Activated naive CD8-positive, alpha-beta T cell treated with anti-CD3 and anti-CD28 coated beads for 36 hours (primary cell): ENCODE measurements around the gene SPOCK1. TPM values are rescaled to one million over a fixed set of nuclear protein-coding genes. Genes with fewer than 3 reads are reported as not detected.
A peak's percentile ranks its signal among the peaks of the same experiment; 100 is the strongest.
"Not testable (repeated sequence)": the region's sequence is repeated elsewhere in the genome, so short reads cannot be mapped to it uniquely, and the experiment has no call there.

ENCODE experiments used
- DNase-seq: peaks from one replicate; pipeline ENCODE4 v3.0.0; 2021
- H3K27ac Mint-ChIP-seq: one replicate; pipeline ENCODE4 v1.8.0; 2022; ENCODE audit warnings: mild to moderate bottlenecking, moderate library complexity, mixed read lengths
- H3K27me3 Mint-ChIP-seq: one replicate; pipeline ENCODE4 v1.8.0; 2022; ENCODE audit warnings: mild to moderate bottlenecking, mixed read lengths
- H3K36me3 Mint-ChIP-seq: one replicate; pipeline ENCODE4 v1.8.0; 2021; ENCODE audit warnings: mild to moderate bottlenecking, mixed read lengths
- H3K4me1 Mint-ChIP-seq: one replicate; pipeline ENCODE4 v1.8.0; 2021; ENCODE audit warnings: mixed read lengths
- H3K4me3 Mint-ChIP-seq: one replicate; pipeline ENCODE4 v1.8.0; 2022; ENCODE audit warnings: mild to moderate bottlenecking, moderate library complexity, mixed read lengths
- H3K9me3 Mint-ChIP-seq: one replicate; pipeline ENCODE4 v1.8.0; 2022; ENCODE audit warnings: mixed read lengths
- total RNA-seq, 2 experiments: library from RNA; stranded (reverse); gene quantifications; one replicate each; pipeline ENCODE4 v1.2.3, GENCODE V29; 2021

Gene SPOCK1
- total RNA-seq, 2 experiments from 2014 or later, result 0.12 TPM; not detected in 1

GRCh38 chr5:137501846-137502406 is 2.8 kb upstream of the SPOCK1 start:
- no peak overlapping the region for H3K27ac Mint-ChIP-seq
- DNase-seq, result no peak
- H3K9me3 Mint-ChIP-seq, result no peaks in the 10 kb centered on the region
- peaks cover 19% of the 10 kb centered on the region for H3K27me3 Mint-ChIP-seq
- H3K4me1 Mint-ChIP-seq, result no peaks in the 10 kb centered on the region
- no peak overlapping the region for H3K4me3 Mint-ChIP-seq
- H3K36me3 Mint-ChIP-seq, result no peaks in the 10 kb centered on the region

GRCh38 chr5:137501226-137501625 is 2.1 kb upstream of the SPOCK1 start:
- Mint-ChIP-seq H3K4me3 (no peak overlapping the region), H3K36me3 (no peaks in the 10 kb centered on the region), H3K27me3 (peaks cover 24% of the 10 kb centered on the region), H3K27ac (no peak overlapping the region), H3K9me3 (no peaks in the 10 kb centered on the region), H3K4me1 (no peaks in the 10 kb centered on the region)
- no peak for DNase-seq

DNA sequence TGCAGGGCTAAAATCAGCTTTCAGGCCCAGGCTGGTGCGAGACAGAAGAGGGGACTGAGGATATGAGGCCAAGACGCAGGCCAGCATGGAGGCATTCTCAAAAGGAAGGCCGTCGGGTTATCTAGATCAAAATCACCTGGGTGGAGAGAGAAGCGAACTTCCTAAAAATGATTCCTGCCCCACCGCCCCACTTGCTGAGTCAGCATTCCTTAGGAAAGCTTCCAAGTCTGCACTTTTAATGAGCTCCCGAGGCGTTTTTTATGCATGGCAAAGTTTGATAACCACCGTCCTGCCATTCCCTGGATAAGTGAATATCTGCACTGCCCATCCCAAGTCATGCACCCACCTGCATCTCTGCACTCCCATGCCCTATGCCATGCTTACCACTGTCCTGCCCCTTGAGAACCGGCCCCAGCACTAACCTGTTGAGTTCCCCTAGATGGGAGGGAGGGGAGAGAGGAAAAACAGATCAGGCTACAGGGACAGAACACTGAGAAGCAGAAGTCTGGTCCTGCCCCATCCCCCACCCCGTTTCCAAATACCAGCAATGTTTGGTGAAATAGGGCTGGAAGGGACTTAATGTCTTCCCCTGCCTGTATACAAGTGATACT is 1.6 kb upstream of the SPOCK1 start:
- no peak overlapping the region for H3K4me3 Mint-ChIP-seq
- H3K4me1 Mint-ChIP-seq, result no peaks in the 10 kb centered on the region
- no peaks in the 10 kb centered on the region for H3K36me3 Mint-ChIP-seq
- H3K27ac Mint-ChIP-seq, result no peak overlapping the region
- peaks cover 26% of the 10 kb centered on the region for H3K27me3 Mint-ChIP-seq
- no peak for DNase-seq
- H3K9me3 Mint-ChIP-seq, result no peaks in the 10 kb centered on the region

GRCh38 chr5:137499506-137499847 is 351 bp upstream of the SPOCK1 start:
- not testable (repeated sequence) for H3K4me1 Mint-ChIP-seq, H3K9me3 Mint-ChIP-seq, H3K36me3 Mint-ChIP-seq, H3K4me3 Mint-ChIP-seq, DNase-seq, H3K27ac Mint-ChIP-seq
- peaks cover 27% of the 10 kb centered on the region for H3K27me3 Mint-ChIP-seq

DNA sequence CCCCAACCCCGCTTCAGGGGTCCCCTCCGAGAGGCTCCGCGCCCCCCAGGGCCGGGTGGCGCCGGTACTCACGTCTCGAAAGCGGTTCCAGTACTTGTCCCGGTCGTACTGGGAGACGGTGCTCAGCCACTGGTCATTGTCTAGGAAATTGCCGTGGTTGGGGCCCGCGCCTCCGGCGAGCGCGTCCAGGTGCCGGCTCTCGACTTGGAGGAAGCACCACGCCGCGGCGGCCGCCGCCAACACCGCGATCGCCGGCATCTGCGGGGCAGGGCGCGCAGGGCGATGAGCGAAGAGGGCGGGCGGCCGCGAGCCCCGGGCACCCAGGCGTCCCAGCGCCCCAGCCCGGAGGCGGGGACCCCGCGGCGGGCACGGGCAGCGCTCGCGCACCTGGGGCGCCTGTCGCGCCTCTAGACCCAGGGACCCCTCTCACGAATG is 808 bp downstream of the SPOCK1 start:
- peak; percentile 1 for DNase-seq
- Mint-ChIP-seq H3K4me1 (no peaks in the 10 kb centered on the region), H3K4me3 (no peak overlapping the region), H3K36me3 (no peaks in the 10 kb centered on the region), H3K27ac (no peak overlapping the region), H3K27me3 (peaks cover 27% of the 10 kb centered on the region), H3K9me3 (no peaks in the 10 kb centered on the region)

DNA sequence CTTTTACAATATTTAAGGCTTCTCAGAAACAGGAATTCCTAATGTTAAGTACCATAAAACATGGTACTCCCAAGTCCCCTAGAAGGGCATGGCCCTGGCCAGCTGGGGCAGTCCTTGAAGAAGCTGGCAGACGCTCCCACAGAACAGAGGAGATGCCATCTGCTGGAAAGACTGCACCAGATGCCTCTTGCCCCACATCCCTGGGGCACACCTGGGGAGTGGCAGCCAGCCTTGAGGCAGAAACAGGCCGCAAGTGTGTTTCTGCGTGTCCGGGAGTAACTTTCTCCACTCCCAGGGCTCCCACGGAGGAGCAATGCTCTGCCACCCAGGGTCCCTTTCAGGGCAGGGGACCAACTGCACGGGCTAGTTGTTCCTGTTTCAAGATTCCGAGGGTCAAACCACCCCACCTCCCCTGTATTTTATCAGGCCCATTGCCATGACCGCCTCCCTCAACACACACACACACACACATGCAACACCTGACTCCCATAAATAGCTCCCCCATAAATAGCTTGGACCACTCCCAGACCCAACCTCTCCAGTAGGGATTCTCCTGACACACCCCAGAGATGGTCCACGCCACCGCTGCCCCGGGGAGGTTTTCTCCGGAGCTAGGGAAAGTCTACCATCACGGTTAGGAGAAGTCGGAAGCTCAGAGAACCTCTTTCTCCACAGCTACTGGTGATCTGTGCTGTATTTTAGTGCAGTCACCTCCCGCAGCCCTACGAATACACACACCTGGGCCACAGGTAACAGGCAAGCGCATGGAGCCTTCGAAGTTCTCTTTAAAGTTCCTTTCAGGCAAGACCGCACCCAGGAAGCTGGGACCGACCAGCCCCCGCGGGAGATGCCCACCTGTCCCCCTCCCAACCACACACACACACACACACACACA is 1.5 kb downstream of the SPOCK1 start:
- H3K27ac Mint-ChIP-seq, result no peak overlapping the region
- H3K27me3 Mint-ChIP-seq, result peaks cover 27% of the 10 kb centered on the region
- H3K4me1 Mint-ChIP-seq, result no peaks in the 10 kb centered on the region
- no peak overlapping the region for H3K4me3 Mint-ChIP-seq
- H3K36me3 Mint-ChIP-seq, result no peaks in the 10 kb centered on the region
- no peak for DNase-seq
- H3K9me3 Mint-ChIP-seq, result no peaks in the 10 kb centered on the region

DNA sequence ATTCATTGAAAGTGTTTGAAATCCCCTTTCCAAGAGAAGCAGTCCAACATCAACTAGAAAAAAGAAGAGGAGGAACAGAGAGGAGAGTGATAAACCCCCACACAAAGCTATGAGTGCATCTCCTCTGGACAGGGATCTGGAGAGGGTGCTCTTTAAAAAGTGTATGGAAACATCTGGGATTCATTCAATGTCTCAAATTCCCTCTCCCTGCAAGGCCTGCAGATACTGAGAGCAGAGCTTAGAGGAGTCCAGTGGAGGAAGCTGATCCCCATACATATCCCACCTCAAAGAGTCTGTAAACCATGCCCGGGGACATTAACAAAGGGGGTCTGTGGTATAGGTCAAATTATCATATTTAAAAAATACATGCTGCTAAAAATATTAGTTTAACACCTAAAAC is 2.2 kb downstream of the SPOCK1 start:
- Mint-ChIP-seq H3K4me3 (no peak overlapping the region), H3K36me3 (no peaks in the 10 kb centered on the region)

GRCh38 chr5:137492331-137492730 is 6.8 kb downstream of the SPOCK1 start:
- no peak for DNase-seq
- no peaks in the 10 kb centered on the region for H3K9me3 Mint-ChIP-seq
- no peak overlapping the region for H3K4me3 Mint-ChIP-seq
- no peak overlapping the region for H3K27ac Mint-ChIP-seq
- no peaks in the 10 kb centered on the region for H3K36me3 Mint-ChIP-seq
- peaks cover 17% of the 10 kb centered on the region for H3K27me3 Mint-ChIP-seq
- no peaks in the 10 kb centered on the region for H3K4me1 Mint-ChIP-seq

More for the DNA sequence above, 2.2 kb downstream of the SPOCK1 start:
- Mint-ChIP-seq H3K27ac (no peak overlapping the region), H3K9me3 (no peaks in the 10 kb centered on the region), H3K4me1 (no peaks in the 10 kb centered on the region), H3K27me3 (peaks cover 27% of the 10 kb centered on the region)
- DNase-seq, result no peak

- Mint-ChIP-seq H3K27me3 (peaks cover 7% of the 10 kb centered on the region), H3K36me3 (no peaks in the 10 kb centered on the region), H3K4me1 (no peaks in the 10 kb centered on the region), H3K4me3 (no peak overlapping the region), H3K9me3 (no peaks in the 10 kb centered on the region), H3K27ac (no peak overlapping the region)
- DNase-seq, result no peak
These were observed 8.0 kb downstream of the SPOCK1 start for GRCh38 chr5:137491121-137491520.

- peaks cover 6% of the 10 kb centered on the region for H3K27me3 Mint-ChIP-seq
- H3K36me3 Mint-ChIP-seq, result no peaks in the 10 kb centered on the region
- H3K27ac Mint-ChIP-seq, result no peak overlapping the region
- DNase-seq, result no peak
- H3K4me3 Mint-ChIP-seq, result no peak overlapping the region
- no peaks in the 10 kb centered on the region for H3K9me3 Mint-ChIP-seq
- no peaks in the 10 kb centered on the region for H3K4me1 Mint-ChIP-seq
These were observed 8.5 kb downstream of the SPOCK1 start for GRCh38 chr5:137490591-137490990.

DNA sequence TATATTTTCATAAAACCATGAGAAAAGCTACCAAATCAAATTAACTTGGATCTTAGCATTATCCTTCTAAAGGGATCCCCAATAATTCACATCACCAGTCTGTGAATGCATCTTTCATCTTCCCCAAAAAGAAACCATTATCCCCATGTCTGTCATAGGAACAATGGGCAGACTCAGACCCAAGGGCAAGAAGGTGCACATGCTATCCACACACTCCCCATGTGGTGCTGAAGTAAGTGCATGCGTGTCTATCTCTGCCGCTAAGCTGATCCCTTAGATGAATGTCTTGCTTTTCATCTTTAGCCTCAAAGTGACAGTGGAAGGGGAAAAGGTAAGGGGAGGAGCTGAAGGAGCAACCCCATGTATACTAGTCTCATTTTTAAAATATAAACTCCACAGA is 10.2 kb downstream of the SPOCK1 start:
- no peaks in the 10 kb centered on the region for H3K36me3 Mint-ChIP-seq
- H3K4me1 Mint-ChIP-seq, result no peaks in the 10 kb centered on the region
- H3K27ac Mint-ChIP-seq, result no peak overlapping the region
- H3K9me3 Mint-ChIP-seq, result no peaks in the 10 kb centered on the region
- no peak for DNase-seq
- no peaks in the 10 kb centered on the region for H3K27me3 Mint-ChIP-seq
- no peak overlapping the region for H3K4me3 Mint-ChIP-seq

GRCh38 chr5:137488516-137488915 is 10.6 kb downstream of the SPOCK1 start:
- no peak overlapping the region for H3K4me3 Mint-ChIP-seq
- H3K9me3 Mint-ChIP-seq, result no peaks in the 10 kb centered on the region
- no peaks in the 10 kb centered on the region for H3K4me1 Mint-ChIP-seq
- H3K27me3 Mint-ChIP-seq, result no peaks in the 10 kb centered on the region
- DNase-seq, result no peak
- no peaks in the 10 kb centered on the region for H3K36me3 Mint-ChIP-seq
- no peak overlapping the region for H3K27ac Mint-ChIP-seq

DNA sequence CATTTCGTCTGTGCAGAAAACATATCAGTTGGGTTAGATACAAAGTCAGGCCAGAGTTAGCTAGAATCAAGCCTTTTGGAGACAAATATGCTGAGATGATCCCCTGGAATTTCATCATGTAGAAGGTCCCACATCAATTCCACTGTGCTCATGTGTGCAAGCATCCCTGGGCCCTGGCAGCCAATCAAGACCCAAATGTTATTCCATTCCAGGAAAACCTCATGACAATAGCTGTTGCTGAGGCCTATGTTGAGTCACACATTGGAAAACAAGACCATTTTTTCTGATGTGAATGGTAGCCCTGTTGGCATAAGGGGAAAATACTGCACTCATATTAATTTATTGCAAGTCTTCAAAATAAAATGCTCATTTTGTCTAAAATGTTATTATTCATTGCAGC is 11.5 kb downstream of the SPOCK1 start:
- no peaks in the 10 kb centered on the region for H3K9me3 Mint-ChIP-seq
- no peak for DNase-seq
- H3K36me3 Mint-ChIP-seq, result no peaks in the 10 kb centered on the region
- H3K27ac Mint-ChIP-seq, result no peak overlapping the region
- H3K4me3 Mint-ChIP-seq, result no peak overlapping the region
- no peaks in the 10 kb centered on the region for H3K27me3 Mint-ChIP-seq
- H3K4me1 Mint-ChIP-seq, result no peaks in the 10 kb centered on the region

DNA sequence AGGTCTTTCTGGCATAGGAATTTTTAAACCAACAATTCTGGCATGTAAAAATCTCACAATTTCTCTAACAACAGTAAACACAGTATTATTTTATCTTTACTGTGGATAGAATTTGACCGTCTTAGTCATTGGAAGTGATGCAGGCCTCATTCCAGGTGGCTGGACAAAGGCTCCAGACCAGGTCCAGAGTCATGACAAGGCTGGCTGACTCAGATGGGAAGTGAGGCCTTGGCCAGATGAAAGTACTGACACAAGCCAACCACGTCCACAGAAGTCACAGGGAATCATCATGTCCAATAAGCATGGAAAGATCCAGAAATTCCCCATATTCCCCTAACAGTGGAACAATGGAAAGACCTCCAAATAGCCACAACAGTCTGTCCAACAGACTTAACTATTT is 12.4 kb downstream of the SPOCK1 start:
- Mint-ChIP-seq H3K36me3 (no peaks in the 10 kb centered on the region), H3K9me3 (no peaks in the 10 kb centered on the region), H3K27ac (no peak overlapping the region), H3K4me3 (no peak overlapping the region), H3K4me1 (no peaks in the 10 kb centered on the region), H3K27me3 (no peaks in the 10 kb centered on the region)
- DNase-seq, result no peak

DNA sequence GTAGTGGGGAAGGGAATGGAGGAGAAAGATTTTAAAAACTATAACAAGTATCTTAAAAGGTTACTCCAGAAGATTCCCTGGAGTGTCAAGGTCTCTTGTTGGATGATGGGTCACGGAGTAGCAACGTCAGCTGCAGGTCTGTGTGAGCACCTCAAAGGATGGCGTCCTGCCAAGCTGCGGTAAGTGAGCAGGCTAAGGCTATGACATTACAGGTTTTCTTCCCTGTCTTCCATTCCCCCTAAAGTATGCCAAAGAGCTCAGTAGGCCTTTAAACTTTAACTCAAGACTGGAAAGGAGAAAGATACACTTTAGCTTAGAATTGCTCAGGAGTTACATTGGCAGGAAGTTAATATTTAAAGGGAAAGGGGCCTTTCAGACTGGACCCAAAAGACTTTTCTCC is 17.5 kb downstream of the SPOCK1 start:
- no peaks in the 10 kb centered on the region for H3K36me3 Mint-ChIP-seq
- no peak for DNase-seq

GRCh38 chr5:137478043-137478442 is 21.1 kb downstream of the SPOCK1 start:
- H3K9me3 Mint-ChIP-seq, result no peaks in the 10 kb centered on the region
- H3K4me1 Mint-ChIP-seq, result no peaks in the 10 kb centered on the region

More for the DNA sequence above, 17.5 kb downstream of the SPOCK1 start:
- Mint-ChIP-seq H3K27ac (no peak overlapping the region), H3K27me3 (no peaks in the 10 kb centered on the region), H3K9me3 (no peaks in the 10 kb centered on the region), H3K4me3 (no peak overlapping the region), H3K4me1 (no peaks in the 10 kb centered on the region)

More at GRCh38 chr5:137478043-137478442, 21.1 kb downstream of the SPOCK1 start:
- no peak for DNase-seq
- no peak overlapping the region for H3K27ac Mint-ChIP-seq
- H3K27me3 Mint-ChIP-seq, result peaks cover 6% of the 10 kb centered on the region
- no peak overlapping the region for H3K4me3 Mint-ChIP-seq
- H3K36me3 Mint-ChIP-seq, result no peaks in the 10 kb centered on the region
